GM23248 (cell line): Measurements from ENCODE around the gene RNPS1.

Experiments
- EZH2 ChIP-seq: fragments of 200-600 bp; sonication (generic); IDR thresholded peaks from 2 replicates; pipeline ENCODE4 v1.6.1; 2018; ENCODE audit warnings: antibody characterized with exemption, mild to moderate bottlenecking; ENCODE audit not compliant: insufficient read depth, poor library complexity, severe bottlenecking
- EZH2phosphoT487 ChIP-seq: fragments of 200-600 bp; sonication (generic); IDR thresholded peaks from 2 replicates; pipeline ENCODE4 v1.6.1; 2018; ENCODE audit warnings: antibody characterized with exemption, moderate library complexity, mild to moderate bottlenecking, low read depth; ENCODE audit not compliant: insufficient read depth

- TF ChIP-seq EZH2 (no peak), EZH2phosphoT487 (no peak)
These were observed 56.0 kb downstream of the RNPS1 start for GRCh38 chr16:2211923-2212347.
